Measurements from ENCODE around the gene KISS1R. TPM values are rescaled to one million over a fixed set of nuclear protein-coding genes. Genes with fewer than 3 reads are reported as not detected.

The KISS1R gene
- under 0.01 and 0.07 TPM in 2 replicates for total RNA-seq

GRCh38 chr19:917323-918151 lies at the start of gene KISS1R:
Gene KISS1R (plus strand): TSS chr19:917333. CDS start chr19:917503, 170 bp downstream.

GRCh38 chr19:892894-893689 lies 24.0 kb upstream of the KISS1R start, which contains the start of the genes MED16 and RNU6-9:
Gene MED16 (minus strand): TSS chr19:893187. CDS start chr19:891131, 2,056 bp downstream.
Gene RNU6-9 (plus strand): TSS chr19:893484.

GRCh38 chr19:913080-913748 lies 3.9 kb upstream of the KISS1R start, which contains the start of gene R3HDM4:
Gene R3HDM4 (minus strand): TSS chr19:913219. CDS start chr19:913157, 62 bp downstream.

GRCh38 chr19:925526-926322 lies 8.6 kb downstream of the KISS1R start, which contains the start of gene ARID3A:
Gene ARID3A (plus strand): TSS chr19:926035. CDS start chr19:929529, 3,494 bp downstream.

Other genes starting within 250 kb of the KISS1R start
- gene FSTL3, start 240.9 kb upstream of the KISS1R start, total RNA-seq = 96.0 and 177 TPM in 2 replicates
- not detected in 2 replicates for gene PRSS57, start 221.9 kb upstream of the KISS1R start, total RNA-seq
- 0.34 and 23.0 TPM in 2 replicates for gene PALM, start 208.4 kb upstream of the KISS1R start, total RNA-seq
- 55.5 and 95.0 TPM in 2 replicates for gene MISP, start 166.2 kb upstream of the KISS1R start, total RNA-seq
- 120 and 273 TPM in 2 replicates for gene PTBP1, start 119.9 kb upstream of the KISS1R start, total RNA-seq
- under 0.01 and 0.28 TPM in 2 replicates for gene PLPPR3, start 95.4 kb upstream of the KISS1R start, total RNA-seq
- not detected in 2 replicates for gene AZU1, start 89.5 kb upstream of the KISS1R start, total RNA-seq
- gene PRTN3, start 76.3 kb upstream of the KISS1R start, total RNA-seq = not detected in 2 replicates
- 0.07 TPM in 1 of 2 replicates, not detected in the other for gene ELANE, start 65.0 kb upstream of the KISS1R start, total RNA-seq
- 4.4 and 6.4 TPM in 2 replicates for gene CFD, start 57.7 kb upstream of the KISS1R start, total RNA-seq
- 19.5 and 32.9 TPM in 2 replicates for gene MED16, start 24.1 kb upstream of the KISS1R start, total RNA-seq
- gene RNU6-9, start 23.8 kb upstream of the KISS1R start, total RNA-seq = not detected in 2 replicates
- 40.5 and 46.1 TPM in 2 replicates for gene R3HDM4, start 4.1 kb upstream of the KISS1R start, total RNA-seq
- gene ARID3A, start 8.7 kb downstream of the KISS1R start, total RNA-seq = 12.0 and 12.4 TPM in 2 replicates
- 61.9 and 65.2 TPM in 2 replicates for gene WDR18, start 67.0 kb downstream of the KISS1R start, total RNA-seq
- gene GRIN3B, start 83.1 kb downstream of the KISS1R start, total RNA-seq = 1.4 and 2.1 TPM in 2 replicates
- gene TMEM259, start 103.8 kb downstream of the KISS1R start, total RNA-seq = 74.5 and 108 TPM in 2 replicates
- gene RNU6-2, start 104.2 kb downstream of the KISS1R start, total RNA-seq = not detected in 2 replicates
- 143 and 272 TPM in 2 replicates for gene CNN2, start 109.3 kb downstream of the KISS1R start, total RNA-seq
- gene ABCA7, start 122.8 kb downstream of the KISS1R start, total RNA-seq = 15.1 and 16.1 TPM in 2 replicates
- 4.6 and 4.8 TPM in 2 replicates for gene ARHGAP45, start 149.8 kb downstream of the KISS1R start, total RNA-seq
- gene POLR2E, start 178.0 kb downstream of the KISS1R start, total RNA-seq = 53.0 and 84.9 TPM in 2 replicates
- 220 and 224 TPM in 2 replicates for gene GPX4, start 186.7 kb downstream of the KISS1R start, total RNA-seq

Measured in nasal cavity respiratory epithelium epithelial cell of viscerocranial mucosa (primary cell).